Left lung (tissue), 10 donors: ENCODE data around the gene NUP188. TPM values are rescaled to one million over a fixed set of nuclear protein-coding genes. Genes with fewer than 3 reads are reported as not detected.

ENCODE experiments used
- ATAC-seq: fragments of 200-7000 bp; cut with Tn5 transposase; one replicate; pipeline ENCODE4 v1.9.1; 2020; ENCODE audit warnings: moderate library complexity
- DNase-seq, 4 donors: peaks; one replicate each; pipeline ENCODE4 v3.0.0-alpha.2; 2013 to 2020
- H3K27ac ChIP-seq, 2 donors: fragments of 200-600 bp; sonication (generic) in 1 of 2; one replicate each; pipeline versions ENCODE4 v1.5.0 to v1.8.0; 2020 to 2021
- H3K27me3 ChIP-seq, 2 donors: fragments of 200-600 bp; sonication (generic) in 1 of 2; one replicate each; pipeline versions ENCODE4 v1.5.0 to v1.8.0; 2020 to 2021
- H3K36me3 ChIP-seq, 2 donors: fragments of 200-600 bp; sonication (generic) in 1 of 2; one replicate each; pipeline versions ENCODE4 v1.5.0 to v1.8.0; 2020 to 2021
- H3K4me1 ChIP-seq, 2 donors: fragments of 200-600 bp; one replicate each; pipeline ENCODE4 v1.8.0; 2021
- H3K4me3 ChIP-seq, 2 donors: fragments of 200-600 bp; sonication (generic) in 1 of 2; one replicate each; pipeline versions ENCODE4 v1.5.0 to v1.8.0; 2020 to 2021; ENCODE audit warnings: mild to moderate bottlenecking in 1 of 2
- H3K9me3 ChIP-seq, 2 donors: fragments of 200-600 bp; sonication (generic) in 1 of 2; one replicate each; pipeline versions ENCODE4 v1.5.0 to v1.8.0; 2020 to 2021
- CTCF ChIP-seq, 2 donors: fragments of 200-600 bp; sonication (generic) in 1 of 2; IDR thresholded peaks; one replicate each; pipeline versions ENCODE4 v1.5.0 to v1.8.0; 2021; ENCODE audit warnings: antibody characterized with exemption in 2 of 2
- intact Hi-C, 2 donors: fragments of 100-400 bp; cut with DNase I; formaldehyde crosslinking; loops; one replicate each; pipeline versions ENCODE4 v1.11.2 to v1.14.2; 2022
- polyA plus RNA-seq, 6 donors: library from polyadenylated mRNA; unstranded; fragments of 120-200 nt; gene quantifications; one replicate each; pipeline ENCODE4 v1.2.1, GENCODE V29; 2013; ENCODE audit not compliant: insufficient read length in 6 of 6
- total RNA-seq, 2 donors: library from RNA; stranded (reverse); fragmentation: NEBNext Ultra II Directional; extraction: Animal tissue kit (Norgen Biotek cat#: 25700); gene quantifications; one replicate each; pipeline ENCODE4 v1.2.1, GENCODE V29; 2021
- donor health status: DM: no; HTN: yes; CAD: no.
- donor health status: DM: no; HTN: no; CAD: no.

NUP188 gene
- total and polyA plus RNA-seq, 8 donors: 42.6 to 67.6 (median 58.9) TPM

GRCh38 chr9:129023036-129023907 is 75.8 kb downstream of the NUP188 start:
- TF ChIP-seq CTCF (IDR thresholded peaks at IDR 0.05): no peak
- Histone ChIP-seq H3K27ac (no peak overlapping the region), H3K27me3 (no peaks in the 10 kb centered on the region), H3K9me3 (no peaks in the 10 kb centered on the region), H3K4me1 (peaks cover 14 to 24% of the 10 kb centered on the region in 2 donors), H3K4me3 (no peak overlapping the region), H3K36me3 (peaks cover 0 to 28% of the 10 kb centered on the region in 2 donors)
- intact Hi-C loops: no loop called here
- ATAC-seq (no peak), DNase-seq (no peak)

GRCh38 chr9:129023908-129024233 is 76.4 kb downstream of the NUP188 start:
- Histone ChIP-seq H3K36me3 (peaks cover 0 to 22% of the 10 kb centered on the region in 2 donors), H3K27ac (no peak overlapping the region), H3K4me1 (peaks cover 14 to 29% of the 10 kb centered on the region in 2 donors), H3K9me3 (no peaks in the 10 kb centered on the region), H3K27me3 (no peaks in the 10 kb centered on the region), H3K4me3 (no peak overlapping the region)
- no peak for TF ChIP-seq CTCF (IDR thresholded peaks at IDR 0.05)
- ATAC-seq (no peak), DNase-seq (no peak)
- intact Hi-C loops: no loop called here

GRCh38 chr9:129026442-129027223 is 79.1 kb downstream of the NUP188 start:
- Histone ChIP-seq H3K27me3 (no peaks in the 10 kb centered on the region), H3K4me1 (peaks cover 14 to 34% of the 10 kb centered on the region in 2 donors), H3K27ac (peak overlapping the region in 1 of 2 donors; percentile 3), H3K9me3 (no peaks in the 10 kb centered on the region), H3K36me3 (no peaks in the 10 kb centered on the region), H3K4me3 (peak overlapping the region; percentile 69 to 87)
- intact Hi-C loops: no loop called here
- no peak for TF ChIP-seq CTCF (IDR thresholded peaks at IDR 0.05)
- DNase-seq (peak in 2 of 4 donors; percentile 15 to 65), ATAC-seq (peak; percentile 5)

- TF ChIP-seq CTCF (IDR thresholded peaks at IDR 0.05): no peak
- no peaks in the 10 kb centered on the region for H3K27me3 ChIP-seq
- H3K27ac ChIP-seq: peak overlapping the region in 1 of 2 donors; percentile 63
- ATAC-seq (no peak), DNase-seq (no peak)
- H3K9me3 ChIP-seq: no peaks in the 10 kb centered on the region
- no peaks in the 10 kb centered on the region for H3K36me3 ChIP-seq
- peak overlapping the region; percentile 69 to 87 for H3K4me3 ChIP-seq
- intact Hi-C loops: no loop called here
- peaks cover 14 to 34% of the 10 kb centered on the region in 2 donors for H3K4me1 ChIP-seq
Measured at GRCh38 chr9:129027224-129027684, 79.8 kb downstream of the NUP188 start.

GRCh38 chr9:129027685-129028191 is 80.2 kb downstream of the NUP188 start:
- no peak for TF ChIP-seq CTCF (IDR thresholded peaks at IDR 0.05)
- intact Hi-C loops: no loop called here
- peak in 2 of 4 donors; percentile 49 to 53 for DNase-seq
- peak; percentile 15 for ATAC-seq
- peaks cover 14 to 34% of the 10 kb centered on the region in 2 donors for H3K4me1 ChIP-seq
- H3K9me3 ChIP-seq: no peaks in the 10 kb centered on the region
- H3K4me3 ChIP-seq: peak overlapping the region; percentile 69 to 87
- no peaks in the 10 kb centered on the region for H3K36me3 ChIP-seq
- peak overlapping the region in 1 of 2 donors; percentile 63 for H3K27ac ChIP-seq
- no peaks in the 10 kb centered on the region for H3K27me3 ChIP-seq
